Calu3 (cell line): ENCODE measurements around the gene PPP4R3A. TPM values are rescaled to one million over a fixed set of nuclear protein-coding genes. Genes with fewer than 3 reads are reported as not detected.
"Not testable (repeated sequence)": the region's sequence is repeated elsewhere in the genome, so short reads cannot be mapped to it uniquely, and the experiment has no call there.

ENCODE experiments used
- BruUV-seq: library from RNA; stranded (reverse); fragments of 400-500 nt; replicated peaks from 2 replicates; lab custom pipeline; 2021; lab: Mats Ljungman, UMichigan
- CTCF ChIA-PET: fragments of 300-600 bp; sonication (Branson Sonifier 250); formaldehyde crosslinking; loops from one replicate; lab custom pipeline; 2022; ENCODE audit warnings: antibody characterized with exemption; lab: Charles Lee
- DNase-seq: peaks from one replicate; pipeline ENCODE4 v3.0.0; 2022
- H3K27ac Mint-ChIP-seq: one replicate; pipeline ENCODE4 v1.8.0; 2022; ENCODE audit warnings: mixed read lengths; ENCODE audit not compliant: unreplicated experiment
- H3K27me3 Mint-ChIP-seq: one replicate; pipeline ENCODE4 v1.8.0; 2022; ENCODE audit warnings: mixed read lengths; ENCODE audit not compliant: unreplicated experiment
- H3K36me3 Mint-ChIP-seq: one replicate; pipeline ENCODE4 v1.8.0; 2022; ENCODE audit warnings: mild to moderate bottlenecking, moderate library complexity, mixed read lengths; ENCODE audit not compliant: insufficient read depth, unreplicated experiment
- H3K4me1 Mint-ChIP-seq: one replicate; pipeline ENCODE4 v1.8.0; 2022; ENCODE audit warnings: mild to moderate bottlenecking, low read depth, mixed read lengths; ENCODE audit not compliant: unreplicated experiment
- H3K4me3 Mint-ChIP-seq: one replicate; pipeline ENCODE4 v1.8.0; 2022; ENCODE audit warnings: mild to moderate bottlenecking, low read depth, moderate library complexity, mixed read lengths; ENCODE audit not compliant: unreplicated experiment
- H3K9me3 Mint-ChIP-seq: one replicate; pipeline ENCODE4 v1.8.0; 2022; ENCODE audit warnings: low read depth, mixed read lengths; ENCODE audit not compliant: unreplicated experiment
- CTCF ChIP-seq: fragments of 200-600 bp; IDR thresholded peaks from one replicate; pipeline ENCODE4 v1.8.0; 2022; ENCODE audit warnings: antibody characterized with exemption; ENCODE audit not compliant: unreplicated experiment
- intact Hi-C: fragments of 100-400 bp; cut with micrococcal nuclease; formaldehyde crosslinking; loops from one replicate; pipeline ENCODE4 v1.10.0; 2022; ENCODE audit not compliant: unreplicated experiment
- total RNA-seq: library from RNA; stranded (reverse); gene quantifications from 2 replicates; pipeline ENCODE4 v1.2.3, GENCODE V29; 2022

Gene PPP4R3A
- total RNA-seq, 1 experiment from 2014 or later: 82.2 TPM

GRCh38 chr14:91438845-91439244 is 71.3 kb downstream of the PPP4R3A start:
- DNase-seq: no peak
- no TSS peak for BruUV-seq
- CTCF ChIA-PET: no interaction called here
- no peak for TF ChIP-seq CTCF
- Mint-ChIP-seq H3K27me3 (peaks cover 19% of the 10 kb centered on the region), H3K4me3 (no peak overlapping the region), H3K4me1 (no peaks in the 10 kb centered on the region), H3K9me3 (peaks cover 3% of the 10 kb centered on the region), H3K36me3 (no peaks in the 10 kb centered on the region), H3K27ac (no peak overlapping the region)
- intact Hi-C loops: no loop called here

GRCh38 chr14:91436266-91436665 is 73.8 kb downstream of the PPP4R3A start:
- intact Hi-C loops, H3K27ac Mint-ChIP-seq, BruUV-seq, CTCF ChIA-PET, DNase-seq, H3K4me1 Mint-ChIP-seq, H3K27me3 Mint-ChIP-seq, H3K36me3 Mint-ChIP-seq, H3K4me3 Mint-ChIP-seq, H3K9me3 Mint-ChIP-seq: not testable (repeated sequence)

- no peak for DNase-seq
- intact Hi-C loops: no loop called here
- Mint-ChIP-seq H3K36me3 (no peaks in the 10 kb centered on the region), H3K4me3 (no peak overlapping the region), H3K4me1 (no peaks in the 10 kb centered on the region), H3K27me3 (no peaks in the 10 kb centered on the region), H3K9me3 (no peaks in the 10 kb centered on the region), H3K27ac (no peak overlapping the region)
- TF ChIP-seq CTCF: no peak
- BruUV-seq: no TSS peak
- CTCF ChIA-PET: no interaction called here
These were observed 80.7 kb downstream of the PPP4R3A start for GRCh38 chr14:91429385-91429784.

- intact Hi-C loops, CTCF ChIA-PET, H3K4me3 Mint-ChIP-seq, H3K9me3 Mint-ChIP-seq, H3K4me1 Mint-ChIP-seq, H3K27ac Mint-ChIP-seq, DNase-seq, BruUV-seq, H3K27me3 Mint-ChIP-seq, H3K36me3 Mint-ChIP-seq: not testable (repeated sequence)
These were observed 81.2 kb downstream of the PPP4R3A start for GRCh38 chr14:91428931-91429330.

- DNase-seq, H3K4me1 Mint-ChIP-seq, intact Hi-C loops, H3K27ac Mint-ChIP-seq, CTCF ChIA-PET, BruUV-seq, H3K4me3 Mint-ChIP-seq, H3K9me3 Mint-ChIP-seq, H3K27me3 Mint-ChIP-seq, H3K36me3 Mint-ChIP-seq: not testable (repeated sequence)
These were observed 84.6 kb downstream of the PPP4R3A start for GRCh38 chr14:91425531-91425944.

- no peaks in the 10 kb centered on the region for H3K4me1 Mint-ChIP-seq
These were observed 85.1 kb downstream of the PPP4R3A start for GRCh38 chr14:91424813-91425530.

More at GRCh38 chr14:91424813-91425530, 85.1 kb downstream of the PPP4R3A start:
- CTCF ChIA-PET: no interaction called here
- Mint-ChIP-seq H3K27me3 (no peaks in the 10 kb centered on the region), H3K9me3 (no peaks in the 10 kb centered on the region), H3K36me3 (no peaks in the 10 kb centered on the region), H3K27ac (no peak overlapping the region), H3K4me3 (no peak overlapping the region)
- no peak for TF ChIP-seq CTCF
- intact Hi-C loops: no loop called here
- DNase-seq: no peak
- BruUV-seq: no TSS peak
